ENCODE data around the gene PCNX1.

The PCNX1 gene

DNA sequence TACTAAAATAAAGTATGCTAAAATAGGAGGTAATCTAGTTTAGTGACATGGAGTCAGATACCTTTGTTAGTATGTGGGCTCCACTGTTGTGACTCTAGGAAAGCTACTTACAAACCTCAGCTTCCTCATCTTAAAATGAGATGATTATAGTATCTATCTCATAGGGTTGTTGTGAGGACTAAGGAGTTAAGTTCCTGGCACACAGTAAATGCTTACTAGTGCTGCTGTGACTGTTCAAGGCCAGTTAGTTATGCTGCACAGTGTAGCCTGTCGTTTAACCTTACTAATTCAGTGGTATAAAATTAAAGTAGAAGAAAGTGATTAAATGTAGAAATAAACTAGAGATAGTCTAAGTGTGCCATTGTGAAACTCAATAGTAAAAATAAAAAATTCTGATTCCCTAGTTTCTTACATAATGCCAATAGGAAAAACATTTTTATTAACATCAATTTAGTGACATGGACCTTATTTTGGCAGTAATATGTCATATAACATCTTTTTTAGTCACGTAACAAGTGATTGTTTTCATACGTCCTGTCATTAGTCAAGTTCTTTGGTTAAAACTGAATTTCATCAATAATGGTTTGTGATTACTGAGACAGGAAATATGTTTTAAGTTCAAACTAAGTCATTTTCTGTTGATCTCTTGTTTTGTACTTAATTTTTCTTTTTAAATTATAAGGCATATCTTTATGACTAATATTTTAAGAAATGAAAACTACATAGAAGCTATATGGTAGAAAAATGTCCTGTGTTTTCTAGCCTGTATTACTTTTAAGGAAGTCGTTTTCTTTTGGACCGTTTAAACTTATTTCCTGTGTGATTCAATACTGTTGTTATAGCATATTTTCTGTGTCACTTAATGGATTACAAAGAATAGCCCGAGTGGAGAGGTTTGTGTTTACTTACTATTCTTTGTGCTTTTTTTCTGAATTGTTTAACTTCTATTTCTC lies 74.0 kb downstream of the PCNX1 start:
- no peaks in the 10 kb centered on the region for H3K4me1 ChIP-seq (ENCODE audit: control insufficient read depth, low read length)
- H3F3A ChIP-seq (ENCODE audit: control insufficient read depth, insufficient read depth), result no peaks in the 10 kb centered on the region
- no peaks in the 10 kb centered on the region for H3K79me2 ChIP-seq (ENCODE audit: control insufficient read depth, low read length)
- no peak overlapping the region for H3K4me3 ChIP-seq (ENCODE audit: low read length)
- peaks cover 18% of the 10 kb centered on the region for H3K36me3 ChIP-seq (ENCODE audit: control insufficient read depth, low read length)
- no peak overlapping the region for H3K4me2 ChIP-seq (ENCODE audit: low read length)
- H3K9me3 ChIP-seq (ENCODE audit: control insufficient read depth, insufficient read depth, low read length), result no peaks in the 10 kb centered on the region
- H4K20me1 ChIP-seq (ENCODE audit: control insufficient read depth, insufficient read depth, low read depth, low read length), result no peaks in the 10 kb centered on the region
- H3K27me3 ChIP-seq (ENCODE audit: control insufficient read depth, low read length), result no peaks in the 10 kb centered on the region
- H3K9me2 ChIP-seq (replicated peaks; ENCODE audit: control insufficient read depth, low read length), result no peaks in the 10 kb centered on the region
- TF ChIP-seq, protein P1, sequence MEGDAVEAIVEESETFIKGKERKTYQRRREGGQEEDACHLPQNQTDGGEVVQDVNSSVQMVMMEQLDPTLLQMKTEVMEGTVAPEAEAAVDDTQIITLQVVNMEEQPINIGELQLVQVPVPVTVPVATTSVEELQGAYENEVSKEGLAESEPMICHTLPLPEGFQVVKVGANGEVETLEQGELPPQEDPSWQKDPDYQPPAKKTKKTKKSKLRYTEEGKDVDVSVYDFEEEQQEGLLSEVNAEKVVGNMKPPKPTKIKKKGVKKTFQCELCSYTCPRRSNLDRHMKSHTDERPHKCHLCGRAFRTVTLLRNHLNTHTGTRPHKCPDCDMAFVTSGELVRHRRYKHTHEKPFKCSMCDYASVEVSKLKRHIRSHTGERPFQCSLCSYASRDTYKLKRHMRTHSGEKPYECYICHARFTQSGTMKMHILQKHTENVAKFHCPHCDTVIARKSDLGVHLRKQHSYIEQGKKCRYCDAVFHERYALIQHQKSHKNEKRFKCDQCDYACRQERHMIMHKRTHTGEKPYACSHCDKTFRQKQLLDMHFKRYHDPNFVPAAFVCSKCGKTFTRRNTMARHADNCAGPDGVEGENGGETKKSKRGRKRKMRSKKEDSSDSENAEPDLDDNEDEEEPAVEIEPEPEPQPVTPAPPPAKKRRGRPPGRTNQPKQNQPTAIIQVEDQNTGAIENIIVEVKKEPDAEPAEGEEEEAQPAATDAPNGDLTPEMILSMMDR (IDR thresholded peaks at IDR 0.05; ENCODE audit: low read depth, low read length, poor library complexity, severe bottlenecking), result no peak
- no peak overlapping the region for H3K27ac ChIP-seq (ENCODE audit: low read depth, low read length)

DNA sequence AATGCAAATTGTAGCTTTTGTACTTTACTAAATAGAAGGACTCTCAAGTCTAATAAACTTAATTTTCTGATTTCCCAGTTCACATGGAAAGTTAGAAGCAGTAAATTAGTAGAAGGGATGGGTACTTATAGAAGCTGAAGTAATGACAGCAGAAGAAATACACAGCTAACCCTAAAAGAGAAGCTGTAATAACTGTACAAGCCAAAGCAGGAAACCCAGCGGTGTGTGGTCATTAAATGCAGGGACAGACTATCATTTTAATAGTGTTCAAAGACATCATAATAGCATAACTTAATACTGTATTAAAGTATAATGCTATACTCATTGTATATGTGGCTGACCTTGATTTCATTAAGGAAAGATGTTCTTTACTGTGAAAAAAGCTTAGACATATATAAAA lies 74.9 kb downstream of the PCNX1 start:
- Histone ChIP-seq H3K9me2 (replicated peaks; ENCODE audit: control insufficient read depth, low read length) (no peaks in the 10 kb centered on the region), H3K4me2 (ENCODE audit: low read length) (no peak overlapping the region), H3K36me3 (ENCODE audit: control insufficient read depth, low read length) (peaks cover 12% of the 10 kb centered on the region), H3F3A (ENCODE audit: control insufficient read depth, insufficient read depth) (no peaks in the 10 kb centered on the region), H3K9me3 (ENCODE audit: control insufficient read depth, insufficient read depth, low read length) (no peaks in the 10 kb centered on the region), H3K27me3 (ENCODE audit: control insufficient read depth, low read length) (no peaks in the 10 kb centered on the region), H3K4me1 (ENCODE audit: control insufficient read depth, low read length) (no peaks in the 10 kb centered on the region), H3K4me3 (ENCODE audit: low read length) (no peak overlapping the region), H3K27ac (ENCODE audit: low read depth, low read length) (no peak overlapping the region), H4K20me1 (ENCODE audit: control insufficient read depth, insufficient read depth, low read depth, low read length) (no peaks in the 10 kb centered on the region), H3K79me2 (ENCODE audit: control insufficient read depth, low read length) (no peaks in the 10 kb centered on the region)
- TF ChIP-seq, protein P1 (IDR thresholded peaks at IDR 0.05; ENCODE audit: low read depth, low read length, poor library complexity, severe bottlenecking), result no peak
- no peak for TF ChIP-seq EZH2phosphoT487 (IDR thresholded peaks at IDR 0.05; ENCODE audit: borderline replicate concordance, low read length)

DNA sequence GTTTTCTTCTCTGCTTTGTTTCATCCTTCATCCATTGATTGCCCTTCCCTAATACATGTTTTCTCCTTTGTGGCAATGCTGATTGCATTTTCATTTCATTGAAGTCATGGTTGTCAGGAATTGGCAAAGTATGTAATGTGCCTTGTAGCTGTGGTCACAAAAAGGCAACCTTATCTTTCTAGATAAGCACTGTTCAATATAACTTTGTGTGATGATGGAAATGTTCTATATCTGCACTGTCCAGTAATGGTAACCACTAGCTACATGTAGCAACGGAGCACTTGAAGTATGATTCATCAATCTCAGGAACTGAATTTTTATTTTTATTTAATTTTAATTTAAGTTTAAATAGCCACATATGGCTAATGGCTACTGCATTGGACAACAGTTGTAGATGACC lies 79.8 kb downstream of the PCNX1 start:
- H3K27ac ChIP-seq (ENCODE audit: low read depth, low read length), result no peak overlapping the region
- no peaks in the 10 kb centered on the region for H3K4me1 ChIP-seq (ENCODE audit: control insufficient read depth, low read length)
- H3K9me3 ChIP-seq (ENCODE audit: control insufficient read depth, insufficient read depth, low read length), result no peaks in the 10 kb centered on the region
- no peaks in the 10 kb centered on the region for H3K36me3 ChIP-seq (ENCODE audit: control insufficient read depth, low read length)
- TF ChIP-seq EZH2phosphoT487 (IDR thresholded peaks at IDR 0.05; ENCODE audit: borderline replicate concordance, low read length), result no peak
- TF ChIP-seq, protein P1 (IDR thresholded peaks at IDR 0.05; ENCODE audit: low read depth, low read length, poor library complexity, severe bottlenecking), result no peak
- H3F3A ChIP-seq (ENCODE audit: control insufficient read depth, insufficient read depth), result no peaks in the 10 kb centered on the region
- no peak overlapping the region for H3K4me2 ChIP-seq (ENCODE audit: low read length)
- no peaks in the 10 kb centered on the region for H3K9me2 ChIP-seq (replicated peaks; ENCODE audit: control insufficient read depth, low read length)
- H3K4me3 ChIP-seq (ENCODE audit: low read length), result no peak overlapping the region
- H3K79me2 ChIP-seq (ENCODE audit: control insufficient read depth, low read length), result no peaks in the 10 kb centered on the region
- no peaks in the 10 kb centered on the region for H3K27me3 ChIP-seq (ENCODE audit: control insufficient read depth, low read length)
- H4K20me1 ChIP-seq (ENCODE audit: control insufficient read depth, insufficient read depth, low read depth, low read length), result no peaks in the 10 kb centered on the region

All from DOHH2 (cell line).